ENCODE measurements around the gene NUSAP1. TPM values are rescaled to one million over a fixed set of nuclear protein-coding genes. Genes with fewer than 3 reads are reported as not detected.
A peak's percentile ranks its signal among the peaks of the same experiment; 100 is the strongest.

Gene NUSAP1
- total and polyA plus RNA-seq, 10 of the 15 experiments (the other 5 are each of a cell fraction or from before 2014, with no cell fraction given): 158 to 315 (median 229) TPM

DNA sequence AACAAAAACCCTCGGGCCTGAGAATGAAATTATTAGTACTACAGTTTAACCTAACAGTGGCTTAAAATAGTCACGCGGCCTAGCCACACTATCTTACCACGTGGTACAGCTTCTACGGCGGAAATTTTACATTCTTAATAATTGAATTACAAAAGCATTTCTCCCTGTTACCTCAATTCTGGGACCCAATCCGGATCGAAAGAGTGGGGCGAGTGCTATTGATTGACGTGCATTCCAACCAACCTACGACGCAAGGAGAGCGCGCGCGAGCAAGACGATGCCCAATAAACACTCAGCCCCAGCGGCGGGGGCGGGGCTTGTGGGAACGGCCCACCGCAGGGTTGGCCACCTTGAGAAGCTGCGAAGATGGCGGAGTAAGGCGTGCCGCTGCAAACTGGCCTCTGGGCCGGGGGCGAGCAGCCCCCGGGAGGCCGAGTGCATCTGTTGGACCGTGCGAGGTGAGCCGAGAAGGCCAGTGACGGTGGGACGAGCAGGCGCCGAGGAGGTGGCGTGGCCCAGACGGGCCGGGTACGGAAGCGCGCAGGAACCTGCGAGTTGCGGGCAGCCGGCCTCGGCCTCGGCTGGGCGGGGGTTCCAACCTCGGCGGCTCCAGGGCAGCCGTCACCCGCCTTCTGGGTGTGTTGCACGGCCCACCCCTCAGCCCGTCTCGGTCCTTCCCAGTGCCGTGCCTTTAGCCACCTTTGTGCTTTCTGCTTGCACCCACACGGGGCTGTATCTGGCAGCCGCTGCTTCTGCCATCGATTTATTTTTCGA is 48.8 kb upstream of the NUSAP1 start:
- H3K27me3 ChIP-seq (replicated peaks in 1 of 2; ENCODE audit: control insufficient read depth in 2 of 2, insufficient read depth in 2 of 2, low read length in 1 of 2): no peaks in the 10 kb centered on the region
- H3K4me2 ChIP-seq (ENCODE audit: control insufficient read depth, insufficient read depth): peak overlapping the region; percentile 83
- POLR2A ChIA-PET: interaction anchor here (0.7 to 1.5 kb wide), 3 partner anchors 40 to 53 kb away, joined by 3 to 8 read pairs (median 7); partner anchors contain the start of genes CHP1, EXD1 and NUSAP1
- H2AFZ ChIP-seq (ENCODE audit: control insufficient read depth, low read depth, low read length): peak overlapping the region; percentile 84
- CTCF ChIA-PET: interaction anchor here (0.7 to 1.4 kb wide), 4 partner anchors 47 to 413 kb away, joined by 3 to 4 read pairs (median 4); partner anchors contain the start of genes CHP1, NUSAP1 and OIP5
- no peaks in the 10 kb centered on the region for H4K20me1 ChIP-seq (ENCODE audit: control insufficient read depth, insufficient read depth)
- H3K4me3 ChIP-seq: peak overlapping the region; percentile 76
- RAD21 ChIA-PET (ENCODE audit: unreplicated experiment): interaction anchor here (0.7 to 1.1 kb wide), 2 partner anchors 49 to 391 kb away, joined by 3 read pairs; partner anchors contain the start of genes NUSAP1 and OIP5
- WGBS (ENCODE audit: insufficient coverage, insufficient replicate concordance, low lambda C conversion rate, missing lambda C conversion rate): 2% methylated on average over 42 of the region's 61 CpGs
- intact Hi-C loops (cut with micrococcal nuclease; ENCODE audit: unreplicated experiment): loop anchor here (5.0 kb wide), 1 partner anchor 52 kb away; the partner anchor contains the start of genes CHP1 and EXD1
- peaks cover 4 to 19% of the 10 kb centered on the region in 2 experiments for H3K36me3 ChIP-seq (ENCODE audit: control insufficient read depth in 2 of 2, insufficient read depth in 2 of 2, low read length in 1 of 2)
- peak; percentile 99 for DNase-seq (ENCODE audit: low read depth, low spot score)
- no TSS peak for BruUV-seq (replicated peaks)
- in situ Hi-C loops (cut with MboI): no loop called here
- ATAC-seq: peak; percentile 98
- SMC1A ChIA-PET (ENCODE audit: uncharacterized antibody, unreplicated experiment): interaction anchor here (0.6 to 2.0 kb wide), 4 partner anchors 8 to 52 kb away, joined by 3 to 10 read pairs (median 4); partner anchors contain the start of genes CHP1, NUSAP1 and OIP5
- H3K27ac ChIP-seq (ENCODE audit: control insufficient read depth, insufficient read depth): peak overlapping the region; percentile 95
- peak; percentile 69 for FAIRE-seq
- H3K79me2 ChIP-seq (ENCODE audit: control insufficient read depth, insufficient read depth, low read length): peaks cover 44% of the 10 kb centered on the region
- peaks cover 6% of the 10 kb centered on the region for H3K4me1 ChIP-seq (ENCODE audit: control insufficient read depth, insufficient read depth, low read length)
- peak overlapping the region; percentile 96 for H3K9ac ChIP-seq (ENCODE audit: control insufficient read depth, insufficient read depth, low read length)
- peaks cover 2% of the 10 kb centered on the region for H3K9me3 ChIP-seq (replicated peaks; ENCODE audit: control insufficient read depth, insufficient read depth, low read length)
- TF ChIP-seq, protein P1, sequence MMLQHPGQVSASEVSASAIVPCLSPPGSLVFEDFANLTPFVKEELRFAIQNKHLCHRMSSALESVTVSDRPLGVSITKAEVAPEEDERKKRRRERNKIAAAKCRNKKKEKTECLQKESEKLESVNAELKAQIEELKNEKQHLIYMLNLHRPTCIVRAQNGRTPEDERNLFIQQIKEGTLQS (IDR thresholded peaks at IDR 0.05; ENCODE audit: borderline replicate concordance, extremely low read depth, low read depth, low read length): peak; percentile 54; the same call in 1 of the 2 replicates
- TF ChIP-seq, protein P2, sequence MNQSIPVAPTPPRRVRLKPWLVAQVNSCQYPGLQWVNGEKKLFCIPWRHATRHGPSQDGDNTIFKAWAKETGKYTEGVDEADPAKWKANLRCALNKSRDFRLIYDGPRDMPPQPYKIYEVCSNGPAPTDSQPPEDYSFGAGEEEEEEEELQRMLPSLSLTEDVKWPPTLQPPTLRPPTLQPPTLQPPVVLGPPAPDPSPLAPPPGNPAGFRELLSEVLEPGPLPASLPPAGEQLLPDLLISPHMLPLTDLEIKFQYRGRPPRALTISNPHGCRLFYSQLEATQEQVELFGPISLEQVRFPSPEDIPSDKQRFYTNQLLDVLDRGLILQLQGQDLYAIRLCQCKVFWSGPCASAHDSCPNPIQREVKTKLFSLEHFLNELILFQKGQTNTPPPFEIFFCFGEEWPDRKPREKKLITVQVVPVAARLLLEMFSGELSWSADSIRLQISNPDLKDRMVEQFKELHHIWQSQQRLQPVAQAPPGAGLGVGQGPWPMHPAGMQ (IDR thresholded peaks at IDR 0.05; ENCODE audit: borderline replicate concordance): no peak; the same call in 1 of the 2 replicates
- TF ChIP-seq, protein P3, sequence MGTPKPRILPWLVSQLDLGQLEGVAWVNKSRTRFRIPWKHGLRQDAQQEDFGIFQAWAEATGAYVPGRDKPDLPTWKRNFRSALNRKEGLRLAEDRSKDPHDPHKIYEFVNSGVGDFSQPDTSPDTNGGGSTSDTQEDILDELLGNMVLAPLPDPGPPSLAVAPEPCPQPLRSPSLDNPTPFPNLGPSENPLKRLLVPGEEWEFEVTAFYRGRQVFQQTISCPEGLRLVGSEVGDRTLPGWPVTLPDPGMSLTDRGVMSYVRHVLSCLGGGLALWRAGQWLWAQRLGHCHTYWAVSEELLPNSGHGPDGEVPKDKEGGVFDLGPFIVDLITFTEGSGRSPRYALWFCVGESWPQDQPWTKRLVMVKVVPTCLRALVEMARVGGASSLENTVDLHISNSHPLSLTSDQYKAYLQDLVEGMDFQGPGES (IDR thresholded peaks at IDR 0.05): peak; percentile 97
- TF ChIP-seq, protein P4, sequence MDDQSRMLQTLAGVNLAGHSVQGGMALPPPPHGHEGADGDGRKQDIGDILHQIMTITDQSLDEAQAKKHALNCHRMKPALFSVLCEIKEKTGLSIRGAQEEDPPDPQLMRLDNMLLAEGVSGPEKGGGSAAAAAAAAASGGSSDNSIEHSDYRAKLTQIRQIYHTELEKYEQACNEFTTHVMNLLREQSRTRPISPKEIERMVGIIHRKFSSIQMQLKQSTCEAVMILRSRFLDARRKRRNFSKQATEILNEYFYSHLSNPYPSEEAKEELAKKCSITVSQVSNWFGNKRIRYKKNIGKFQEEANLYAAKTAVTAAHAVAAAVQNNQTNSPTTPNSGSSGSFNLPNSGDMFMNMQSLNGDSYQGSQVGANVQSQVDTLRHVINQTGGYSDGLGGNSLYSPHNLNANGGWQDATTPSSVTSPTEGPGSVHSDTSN (IDR thresholded peaks at IDR 0.05; ENCODE audit: insufficient replicate concordance, low read depth, low read length): peak; percentile 99
- peak; percentile 83 for TF ChIP-seq LARP7 (IDR thresholded peaks at IDR 0.05)
- TF ChIP-seq, protein P5, sequence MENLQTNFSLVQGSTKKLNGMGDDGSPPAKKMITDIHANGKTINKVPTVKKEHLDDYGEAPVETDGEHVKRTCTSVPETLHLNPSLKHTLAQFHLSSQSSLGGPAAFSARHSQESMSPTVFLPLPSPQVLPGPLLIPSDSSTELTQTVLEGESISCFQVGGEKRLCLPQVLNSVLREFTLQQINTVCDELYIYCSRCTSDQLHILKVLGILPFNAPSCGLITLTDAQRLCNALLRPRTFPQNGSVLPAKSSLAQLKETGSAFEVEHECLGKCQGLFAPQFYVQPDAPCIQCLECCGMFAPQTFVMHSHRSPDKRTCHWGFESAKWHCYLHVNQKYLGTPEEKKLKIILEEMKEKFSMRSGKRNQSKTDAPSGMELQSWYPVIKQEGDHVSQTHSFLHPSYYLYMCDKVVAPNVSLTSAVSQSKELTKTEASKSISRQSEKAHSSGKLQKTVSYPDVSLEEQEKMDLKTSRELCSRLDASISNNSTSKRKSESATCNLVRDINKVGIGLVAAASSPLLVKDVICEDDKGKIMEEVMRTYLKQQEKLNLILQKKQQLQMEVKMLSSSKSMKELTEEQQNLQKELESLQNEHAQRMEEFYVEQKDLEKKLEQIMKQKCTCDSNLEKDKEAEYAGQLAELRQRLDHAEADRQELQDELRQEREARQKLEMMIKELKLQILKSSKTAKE (IDR thresholded peaks at IDR 0.05; ENCODE audit: low read depth, poor library complexity, severe bottlenecking): peak; percentile 67
- TF ChIP-seq TARDBP (IDR thresholded peaks at IDR 0.05; ENCODE audit: borderline replicate concordance): 0 out of 2 replicates have a peak, but pooled peaks have one; percentile 61
- TF ChIP-seq, protein P6, sequence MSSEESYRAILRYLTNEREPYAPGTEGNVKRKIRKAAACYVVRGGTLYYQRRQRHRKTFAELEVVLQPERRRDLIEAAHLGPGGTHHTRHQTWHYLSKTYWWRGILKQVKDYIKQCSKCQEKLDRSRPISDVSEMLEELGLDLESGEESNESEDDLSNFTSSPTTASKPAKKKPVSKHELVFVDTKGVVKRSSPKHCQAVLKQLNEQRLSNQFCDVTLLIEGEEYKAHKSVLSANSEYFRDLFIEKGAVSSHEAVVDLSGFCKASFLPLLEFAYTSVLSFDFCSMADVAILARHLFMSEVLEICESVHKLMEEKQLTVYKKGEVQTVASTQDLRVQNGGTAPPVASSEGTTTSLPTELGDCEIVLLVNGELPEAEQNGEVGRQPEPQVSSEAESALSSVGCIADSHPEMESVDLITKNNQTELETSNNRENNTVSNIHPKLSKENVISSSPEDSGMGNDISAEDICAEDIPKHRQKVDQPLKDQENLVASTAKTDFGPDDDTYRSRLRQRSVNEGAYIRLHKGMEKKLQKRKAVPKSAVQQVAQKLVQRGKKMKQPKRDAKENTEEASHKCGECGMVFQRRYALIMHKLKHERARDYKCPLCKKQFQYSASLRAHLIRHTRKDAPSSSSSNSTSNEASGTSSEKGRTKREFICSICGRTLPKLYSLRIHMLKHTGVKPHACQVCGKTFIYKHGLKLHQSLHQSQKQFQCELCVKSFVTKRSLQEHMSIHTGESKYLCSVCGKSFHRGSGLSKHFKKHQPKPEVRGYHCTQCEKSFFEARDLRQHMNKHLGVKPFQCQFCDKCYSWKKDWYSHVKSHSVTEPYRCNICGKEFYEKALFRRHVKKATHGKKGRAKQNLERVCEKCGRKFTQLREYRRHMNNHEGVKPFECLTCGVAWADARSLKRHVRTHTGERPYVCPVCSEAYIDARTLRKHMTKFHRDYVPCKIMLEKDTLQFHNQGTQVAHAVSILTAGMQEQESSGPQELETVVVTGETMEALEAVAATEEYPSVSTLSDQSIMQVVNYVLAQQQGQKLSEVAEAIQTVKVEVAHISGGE (CRISPR knock-in tag; IDR thresholded peaks at IDR 0.05): no peak
- peak; percentile 68; the same call in 1 of the 2 replicates for TF ChIP-seq SREBF2 (IDR thresholded peaks at IDR 0.05; ENCODE audit: low read length)
- peak; percentile 92 for TF ChIP-seq GATAD2B (conservative IDR thresholded peaks at IDR 0.05; ENCODE audit: low read depth)
- TF ChIP-seq CBFB (IDR thresholded peaks at IDR 0.05; ENCODE audit: low read depth): peak; percentile 87; the same call in 1 of the 2 replicates

All from GM12878 (cell line).